ENCODE data around the gene MVK.

MVK gene

GRCh38 chr12:109611223-109611622 lies 37.6 kb downstream of the MVK start:
- H3K4me3 ChIP-seq (ENCODE audit: low read depth, low read length) = no peak overlapping the region
- no peak for TF ChIP-seq CTCF (IDR thresholded peaks at IDR 0.05; ENCODE audit: borderline replicate concordance, insufficient read depth, low read depth, low read length)

- no peak for TF ChIP-seq CTCF (IDR thresholded peaks at IDR 0.05; ENCODE audit: borderline replicate concordance, insufficient read depth, low read depth, low read length)
- no peak overlapping the region for H3K4me3 ChIP-seq (ENCODE audit: low read depth, low read length)
These were observed 38.4 kb downstream of the MVK start for GRCh38 chr12:109612003-109612402.

GRCh38 chr12:109612975-109613502 lies 39.4 kb downstream of the MVK start:
- H3K4me3 ChIP-seq (ENCODE audit: low read depth, low read length) = no peak overlapping the region
- TF ChIP-seq CTCF (IDR thresholded peaks at IDR 0.05; ENCODE audit: borderline replicate concordance, insufficient read depth, low read depth, low read length) = peak; percentile 36; the same call in 1 of the 2 replicates

GRCh38 chr12:109613649-109614455 lies 40.3 kb downstream of the MVK start:
- no peak for TF ChIP-seq CTCF (IDR thresholded peaks at IDR 0.05; ENCODE audit: borderline replicate concordance, insufficient read depth, low read depth, low read length)
- no peak overlapping the region for H3K4me3 ChIP-seq (ENCODE audit: low read depth, low read length)

- H3K4me3 ChIP-seq (ENCODE audit: low read depth, low read length) = no peak overlapping the region
- TF ChIP-seq CTCF (IDR thresholded peaks at IDR 0.05; ENCODE audit: borderline replicate concordance, insufficient read depth, low read depth, low read length) = no peak
These were observed 42.1 kb downstream of the MVK start for GRCh38 chr12:109615556-109616229.

- no peak for TF ChIP-seq CTCF (IDR thresholded peaks at IDR 0.05; ENCODE audit: borderline replicate concordance, insufficient read depth, low read depth, low read length)
- H3K4me3 ChIP-seq (ENCODE audit: low read depth, low read length) = no peak overlapping the region
These were observed 43.9 kb downstream of the MVK start for GRCh38 chr12:109617491-109617890.

Data from GM12875 (cell line).